Osteoblast (primary cell): Measurements from ENCODE around the gene BLOC1S6. TPM values are rescaled to one million over a fixed set of nuclear protein-coding genes. Genes with fewer than 3 reads are reported as not detected.

Experiments
- DNase-seq: peaks from one replicate; pipeline ENCODE4 v3.0.0; 2011; ENCODE audit warnings: low spot score, mixed read lengths; ENCODE audit not compliant: insufficient read length; ENCODE audit errors: missing footprints
- H2AFZ ChIP-seq: 2 replicates; pipeline ENCODE4 v1.6.0; 2011; ENCODE audit warnings: mild to moderate bottlenecking, low read length
- H3K27ac ChIP-seq: 2 replicates; pipeline ENCODE4 v1.5.1; 2011; ENCODE audit warnings: mild to moderate bottlenecking, low read depth, low read length, moderate library complexity
- H3K27me3 ChIP-seq: 2 replicates; pipeline ENCODE4 v1.6.0; 2012; ENCODE audit warnings: mild to moderate bottlenecking, control low read depth, inconsistent platforms, low read length, moderate library complexity; ENCODE audit not compliant: insufficient read depth
- H3K36me3 ChIP-seq: 2 replicates; pipeline ENCODE4 v1.5.1; 2011; ENCODE audit warnings: mild to moderate bottlenecking, low read length, control low read depth, moderate library complexity; ENCODE audit not compliant: insufficient read depth
- H3K4me1 ChIP-seq: 2 replicates; pipeline ENCODE4 v1.5.1; 2011; ENCODE audit warnings: mild to moderate bottlenecking, low read length, control low read depth, moderate library complexity; ENCODE audit not compliant: insufficient read depth
- H3K4me2 ChIP-seq: 2 replicates; pipeline ENCODE4 v1.6.0; 2011; ENCODE audit warnings: mild to moderate bottlenecking, low read length; ENCODE audit not compliant: insufficient read depth
- H3K4me3 ChIP-seq: fragments of 200-600 bp; sonication (generic); 3 replicates; pipeline ENCODE4 v1.5.1; 2012; ENCODE audit warnings: mild to moderate bottlenecking, low read length, inconsistent platforms; ENCODE audit not compliant: insufficient read depth
- H3K79me2 ChIP-seq: 2 replicates; pipeline ENCODE4 v1.6.0; 2012; ENCODE audit warnings: mild to moderate bottlenecking, low read length, control low read depth, inconsistent platforms; ENCODE audit not compliant: insufficient read depth
- H3K9me3 ChIP-seq: 2 replicates; pipeline ENCODE4 v1.5.1; 2011; ENCODE audit warnings: low read depth, low read length, control low read depth
- H4K20me1 ChIP-seq: 2 replicates; pipeline ENCODE4 v1.6.0; 2012; ENCODE audit warnings: mild to moderate bottlenecking, low read length, control low read depth; ENCODE audit not compliant: insufficient read depth
- CTCF ChIP-seq: IDR thresholded peaks from 2 replicates; pipeline ENCODE4 v1.5.1; 2011; ENCODE audit warnings: mild to moderate bottlenecking, low read depth, low read length, moderate library complexity; ENCODE audit errors: extremely low read depth
- total RNA-seq: library from RNA; depleted of rRNA; stranded (reverse); fragments of >200 nt; gene quantifications from 2 replicates; pipeline ENCODE4 v1.2.3, GENCODE V29; 2012

Gene BLOC1S6
- total RNA-seq, 1 donor, result 103 TPM

DNA sequence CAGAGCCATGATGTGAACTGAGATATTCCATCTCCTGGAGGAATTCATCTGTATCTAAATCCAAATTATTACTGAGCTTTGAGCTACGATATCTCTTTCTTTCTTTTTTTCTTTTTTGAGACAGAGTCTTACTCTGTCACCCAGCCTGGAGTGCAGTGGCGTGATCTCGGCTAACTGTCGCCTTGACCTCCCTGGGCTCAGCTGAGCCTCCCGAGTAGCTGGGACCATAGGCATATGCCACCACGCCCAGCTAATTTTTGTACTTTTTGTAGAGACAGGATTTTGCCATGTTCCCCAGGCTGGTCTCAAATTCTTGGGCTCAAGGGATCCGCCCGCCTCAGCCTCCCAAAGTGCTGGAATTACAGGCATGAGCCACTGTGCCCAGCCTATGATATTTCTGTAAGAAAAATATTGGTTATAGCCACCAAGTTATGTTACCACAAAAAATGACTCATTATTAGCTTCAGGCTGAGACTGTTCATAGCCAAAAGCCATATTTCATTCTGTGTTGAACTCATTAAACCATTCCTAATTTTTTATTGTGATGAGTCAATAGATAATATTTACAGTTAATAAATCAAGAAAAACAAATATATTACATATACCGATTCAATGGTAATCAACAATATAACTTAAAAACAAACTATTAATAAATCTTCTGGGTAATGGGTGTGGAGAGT, 37.5 kb upstream of the BLOC1S6 start:
- no peaks in the 10 kb centered on the region for H3K27me3 ChIP-seq
- H3K36me3 ChIP-seq, result no peaks in the 10 kb centered on the region
- H3K4me2 ChIP-seq, result peak overlapping the region; percentile 41
- H2AFZ ChIP-seq, result no peak overlapping the region
- no peak overlapping the region for H3K4me3 ChIP-seq
- TF ChIP-seq CTCF, result no peak
- no peaks in the 10 kb centered on the region for H3K79me2 ChIP-seq
- H3K9me3 ChIP-seq, result no peaks in the 10 kb centered on the region
- DNase-seq, result no peak
- H3K4me1 ChIP-seq, result peaks cover 4% of the 10 kb centered on the region
- no peaks in the 10 kb centered on the region for H4K20me1 ChIP-seq
- peak overlapping the region; percentile 51 for H3K27ac ChIP-seq

- no peaks in the 10 kb centered on the region for H4K20me1 ChIP-seq
- peak overlapping the region; percentile 51 for H3K27ac ChIP-seq
- H3K79me2 ChIP-seq, result no peaks in the 10 kb centered on the region
- H3K4me3 ChIP-seq, result no peak overlapping the region
- H3K36me3 ChIP-seq, result no peaks in the 10 kb centered on the region
- no peaks in the 10 kb centered on the region for H3K9me3 ChIP-seq
- H3K27me3 ChIP-seq, result peaks cover 6% of the 10 kb centered on the region
- no peak for TF ChIP-seq CTCF
- H3K4me1 ChIP-seq, result peaks cover 4% of the 10 kb centered on the region
- no peak overlapping the region for H2AFZ ChIP-seq
- no peak for DNase-seq
- peak overlapping the region; percentile 41 for H3K4me2 ChIP-seq
These were observed 36.7 kb upstream of the BLOC1S6 start for GRCh38 chr15:45550436-45550835.

DNA sequence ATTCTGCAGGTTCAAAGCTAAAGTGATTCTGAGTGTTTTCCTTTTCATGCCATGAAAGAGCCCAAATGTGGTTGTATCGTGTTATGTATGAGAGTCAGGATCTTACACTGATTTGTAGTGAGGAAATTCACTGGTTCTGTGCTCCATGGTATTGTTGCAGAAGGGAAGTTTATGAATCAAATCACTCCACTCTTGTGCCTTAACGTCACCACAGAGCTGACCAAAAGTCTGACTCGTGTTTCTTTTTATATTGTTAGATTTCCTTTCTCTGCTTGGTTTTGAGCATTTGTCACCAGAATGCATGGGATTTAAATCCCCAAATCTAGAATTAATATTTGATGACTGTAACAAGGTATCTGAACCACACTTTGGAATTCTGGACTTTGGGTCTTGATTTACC, 35.5 kb upstream of the BLOC1S6 start:
- no peaks in the 10 kb centered on the region for H3K36me3 ChIP-seq
- no peak overlapping the region for H3K4me3 ChIP-seq
- TF ChIP-seq CTCF, result no peak
- no peak overlapping the region for H3K27ac ChIP-seq
- no peak for DNase-seq
- H3K79me2 ChIP-seq, result no peaks in the 10 kb centered on the region
- no peak overlapping the region for H3K4me2 ChIP-seq
- H3K9me3 ChIP-seq, result no peaks in the 10 kb centered on the region
- no peaks in the 10 kb centered on the region for H4K20me1 ChIP-seq
- H2AFZ ChIP-seq, result peak overlapping the region; percentile 36
- peaks cover 4% of the 10 kb centered on the region for H3K4me1 ChIP-seq
- H3K27me3 ChIP-seq, result peaks cover 10% of the 10 kb centered on the region

DNA sequence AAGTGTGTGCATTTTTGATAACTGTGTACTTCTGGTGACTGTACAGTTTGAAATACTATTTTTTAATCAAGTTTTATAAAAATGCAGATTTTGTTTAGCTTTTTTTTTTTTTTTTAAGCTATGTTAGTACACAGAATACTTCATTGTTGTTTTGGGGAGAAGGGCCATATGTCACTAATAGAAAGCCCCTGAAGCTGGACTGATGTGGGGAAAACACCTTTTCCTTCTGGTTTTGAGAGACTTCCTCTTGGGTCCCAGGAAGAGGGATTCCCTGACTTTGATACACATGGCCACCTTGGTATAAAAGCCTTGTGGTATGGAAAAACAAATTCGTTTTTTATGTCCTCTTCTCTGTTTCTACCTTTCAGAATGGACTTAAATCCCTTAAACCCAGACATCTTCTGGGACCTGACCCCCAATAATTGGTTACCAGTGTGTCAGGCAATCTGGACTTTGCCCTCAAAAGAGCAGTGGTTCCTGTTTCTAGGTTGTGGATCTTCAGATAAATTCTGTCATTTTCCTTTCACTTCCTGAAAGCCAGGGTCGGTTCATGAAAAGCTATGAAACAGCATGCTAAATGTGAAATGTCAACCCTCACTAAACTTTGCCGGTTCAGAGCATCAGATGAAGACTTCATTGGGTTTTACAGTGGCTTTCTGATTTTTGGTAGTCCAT, 31.1 kb upstream of the BLOC1S6 start:
- no peak overlapping the region for H3K27ac ChIP-seq
- TF ChIP-seq CTCF, result no peak
- no peaks in the 10 kb centered on the region for H3K79me2 ChIP-seq
- no peak overlapping the region for H3K4me3 ChIP-seq
- no peaks in the 10 kb centered on the region for H3K9me3 ChIP-seq
- DNase-seq, result no peak
- H3K4me2 ChIP-seq, result no peak overlapping the region
- H3K4me1 ChIP-seq, result no peaks in the 10 kb centered on the region
- H4K20me1 ChIP-seq, result no peaks in the 10 kb centered on the region
- no peaks in the 10 kb centered on the region for H3K36me3 ChIP-seq
- H2AFZ ChIP-seq, result no peak overlapping the region
- H3K27me3 ChIP-seq, result peaks cover 25% of the 10 kb centered on the region
